SK-N-SH (cell line): Measurements from ENCODE around the gene CACNA1D. TPM values are rescaled to one million over a fixed set of nuclear protein-coding genes. Genes with fewer than 3 reads are reported as not detected.

Experiments used
- CTCF ChIA-PET: fragments of 300-600, 350-600 bp; formaldehyde crosslinking; extraction: SDS; loops from one replicate; lab custom pipeline; 2021; lab: Yijun Ruan, JAX
- POLR2A ChIA-PET: fragments of 350-600 bp; sonication (Branson Sonifier 250); formaldehyde crosslinking; extraction: SDS; loops from one replicate; lab custom pipeline; 2020; ENCODE audit warnings: antibody characterized with exemption, inconsistent platforms; lab: Yijun Ruan, JAX
- DNase-seq: peaks from one replicate; pipeline ENCODE4 v3.0.0; 2012
- H2AFZ ChIP-seq: fragments of 200-600 bp; sonication (generic); 2 replicates; pipeline ENCODE4 v1.8.1; 2016; ENCODE audit warnings: antibody characterized with exemption, mild to moderate bottlenecking, low read depth
- H3F3A ChIP-seq: fragments of 200-600 bp; sonication (generic); replicated peaks from 2 replicates; pipeline ENCODE3; 2016; ENCODE audit warnings: antibody characterized with exemption, mild to moderate bottlenecking; ENCODE audit not compliant: insufficient read depth
- H3K27ac ChIP-seq, 2 experiments: fragments of 200-500 bp in 1 of 2; fragments of 200-600 bp in 1 of 2; sonication (Bioruptor generic) in 1 of 2; sonication (generic), shearing (Covaris generic) in 1 of 2; 2 replicates each; pipeline versions ENCODE4 v1.5.1 to v1.6.1; 2014 to 2016; ENCODE audit warnings: low read depth in 2 of 2, inconsistent platforms in 1 of 2, low read length in 1 of 2, mild to moderate bottlenecking in 1 of 2, mixed read lengths in 1 of 2
- H3K27me3 ChIP-seq: fragments of 200-600 bp; sonication (generic), shearing (Covaris generic); 2 replicates; pipeline ENCODE4 v1.6.1; 2016; ENCODE audit warnings: mixed run types; ENCODE audit not compliant: insufficient read depth
- H3K36me3 ChIP-seq, 2 experiments: fragments of 200-500 bp in 1 of 2; fragments of 200-600 bp in 1 of 2; sonication (Bioruptor generic) in 1 of 2; sonication (generic) in 1 of 2; replicated peaks in 1 of 2; 2 replicates each; pipeline versions ENCODE3 to v1.5.1; 2014 to 2016; ENCODE audit warnings: low read length in 1 of 2, mild to moderate bottlenecking in 1 of 2; ENCODE audit not compliant: insufficient read depth in 2 of 2, control insufficient read depth in 1 of 2
- H3K4me1 ChIP-seq, 2 experiments: fragments of 200-500 bp in 1 of 2; fragments of 200-600 bp in 1 of 2; sonication (Bioruptor generic) in 1 of 2; sonication (generic), shearing (Covaris generic) in 1 of 2; 2 replicates each; pipeline versions ENCODE4 v1.5.1 to v1.6.1; 2014 to 2016; ENCODE audit warnings: low read depth in 1 of 2, low read length in 1 of 2, mixed run types in 1 of 2; ENCODE audit not compliant: insufficient read depth in 2 of 2, control insufficient read depth in 1 of 2
- H3K4me2 ChIP-seq: fragments of 200-600 bp; sonication (generic), shearing (Covaris generic); 2 replicates; pipeline ENCODE4 v1.6.1; 2017; ENCODE audit warnings: mixed run types
- H3K4me3 ChIP-seq, 2 experiments: fragments of 200-500 bp in 1 of 2; fragments of 200-600 bp in 1 of 2; sonication (Bioruptor generic) in 1 of 2; sonication (generic), shearing (Covaris generic) in 1 of 2; 2 replicates each; pipeline versions ENCODE4 v1.5.1 to v1.8.1; 2014 to 2016; ENCODE audit warnings: low read depth in 2 of 2, inconsistent platforms in 1 of 2, low read length in 1 of 2, mild to moderate bottlenecking in 1 of 2, mixed read lengths in 1 of 2, moderate library complexity in 1 of 2
- H3K79me2 ChIP-seq: fragments of 200-600 bp; sonication (generic); 2 replicates; pipeline ENCODE4 v1.8.1; 2017; ENCODE audit warnings: mild to moderate bottlenecking; ENCODE audit not compliant: insufficient read depth
- H3K9ac ChIP-seq: fragments of 200-600 bp; sonication (generic); 2 replicates; pipeline ENCODE4 v1.6.1; 2017; ENCODE audit warnings: mixed run types
- H3K9me2 ChIP-seq: fragments of 200-600 bp; sonication (generic); 2 replicates; pipeline ENCODE4 v1.6.1; 2017; ENCODE audit warnings: mixed run types
- H3K9me3 ChIP-seq: fragments of 200-600 bp; sonication (generic); 2 replicates; pipeline ENCODE4 v1.6.1; 2017; ENCODE audit warnings: mixed run types, mild to moderate bottlenecking, moderate library complexity
- H4K20me1 ChIP-seq: fragments of 200-600 bp; sonication (generic); 2 replicates; pipeline ENCODE4 v1.6.1; 2017; ENCODE audit warnings: mild to moderate bottlenecking, mixed run types; ENCODE audit not compliant: insufficient read depth
- CHD2 ChIP-seq: fragments of 150-350 bp; IDR thresholded peaks from 2 replicates; pipeline ENCODE4 v1.6.1; 2018; ENCODE audit warnings: low read length; ENCODE audit not compliant: partially characterized antibody
- EP300 ChIP-seq, 2 experiments: IDR thresholded peaks; 2 replicates each; pipeline versions ENCODE4 v1.4.0 to v1.6.1; 2012; ENCODE audit warnings: borderline replicate concordance in 1 of 2, low read depth in 1 of 2, low read length in 1 of 2
- FOSL2 ChIP-seq: IDR thresholded peaks from 2 replicates; pipeline ENCODE4 v1.4.0; 2012; ENCODE audit warnings: low read depth, mild to moderate bottlenecking, moderate library complexity, borderline replicate concordance
- FOXM1 ChIP-seq: IDR thresholded peaks from 2 replicates; pipeline ENCODE4 v1.4.0; 2012; ENCODE audit warnings: low read depth, mild to moderate bottlenecking
- GABPA ChIP-seq: IDR thresholded peaks from 2 replicates; pipeline ENCODE4 v1.4.0; 2012; ENCODE audit warnings: low read depth, mild to moderate bottlenecking
- IRF3 ChIP-seq: fragments of 150-350 bp; IDR thresholded peaks from 2 replicates; pipeline ENCODE4 v1.6.1; 2016; ENCODE audit warnings: mild to moderate bottlenecking, low read depth, low read length
- JUND ChIP-seq: IDR thresholded peaks from 2 replicates; pipeline ENCODE4 v1.4.0; 2012
- MXI1 ChIP-seq: IDR thresholded peaks from 2 replicates; pipeline ENCODE4 v1.6.1; 2012; ENCODE audit warnings: mild to moderate bottlenecking, low read depth, low read length, improper control_type of control experiment
- PBX3 ChIP-seq: IDR thresholded peaks from 2 replicates; pipeline ENCODE4; 2012
- RCOR1 ChIP-seq: fragments of 150-350 bp; IDR thresholded peaks from 2 replicates; pipeline ENCODE4 v1.6.1; 2017; ENCODE audit warnings: antibody characterized with exemption, low read length
- RFX5 ChIP-seq: IDR thresholded peaks from 2 replicates; pipeline ENCODE4 v1.6.1; 2012; ENCODE audit warnings: mild to moderate bottlenecking, improper control_type of control experiment, low read length
- SIN3A ChIP-seq: IDR thresholded peaks from 2 replicates; pipeline ENCODE4 v1.6.1; 2012; ENCODE audit warnings: low read depth, mild to moderate bottlenecking, low read length, moderate library complexity, borderline replicate concordance
- SMC3 ChIP-seq: IDR thresholded peaks from 2 replicates; pipeline ENCODE4 v1.6.1; 2012; ENCODE audit warnings: low read depth, low read length, improper control_type of control experiment
- USF1 ChIP-seq: IDR thresholded peaks from 2 replicates; pipeline ENCODE4 v1.4.0; 2012; ENCODE audit warnings: low read depth, borderline replicate concordance
- WGBS: methylation state at CpG from one replicate; pipeline ENCODE4 v1.1.6; 2017; ENCODE audit warnings: low lambda C conversion rate; 5-methylcytosine and 5-hydroxymethylcytosine counted together
- polyA plus RNA-seq, 3 experiments: library from polyadenylated mRNA; depleted of rRNA; stranded (reverse); fragments of >200 nt; gene quantifications; 2 replicates each; pipeline ENCODE4 v1.2.3, GENCODE V29; 2012

Gene CACNA1D
- polyA plus RNA-seq, 1 of the 3 experiments (the other 2 are of a cell fraction), result 0.12 TPM

- H3K79me2 ChIP-seq, result no peaks in the 10 kb centered on the region
- H3K4me2 ChIP-seq, result no peak overlapping the region
- POLR2A ChIA-PET, result no interaction called here
- DNase-seq, result no peak
- 87% methylated on average over 15 of the region's 18 CpGs for WGBS
- H3K4me3 ChIP-seq, result no peak overlapping the region
- H3K9me3 ChIP-seq, result no peaks in the 10 kb centered on the region
- no peaks in the 10 kb centered on the region for H3F3A ChIP-seq
- H2AFZ ChIP-seq, result no peak overlapping the region
- no peak overlapping the region for H3K27ac ChIP-seq
- no peak overlapping the region for H3K9ac ChIP-seq
- H3K4me1 ChIP-seq, result peaks cover 18 to 26% of the 10 kb centered on the region in 2 experiments; a peak in 3 of 4 replicates
- TF ChIP-seq FOXM1 (no peak), JUND (no peak), CHD2 (no peak), SIN3A (no peak)
- no peaks in the 10 kb centered on the region for H3K36me3 ChIP-seq
- CTCF ChIA-PET, result interaction anchor here (0.8 kb wide), 2 partner anchors 19 to 93 kb away, joined by 3 read pairs; no protein-coding TSS in a partner anchor
- H3K9me2 ChIP-seq, result no peaks in the 10 kb centered on the region
- H4K20me1 ChIP-seq, result no peaks in the 10 kb centered on the region
- H3K27me3 ChIP-seq, result no peaks in the 10 kb centered on the region
These were observed 308.9 kb downstream of the CACNA1D start for GRCh38 chr3:53803124-53803815.

- Histone ChIP-seq H3K79me2 (no peaks in the 10 kb centered on the region), H3K4me3 (no peak overlapping the region), H3K27ac (peak overlapping the region in 1 of 2 experiments; percentile 63; a peak in 2 of 4 replicates), H3K27me3 (no peaks in the 10 kb centered on the region), H4K20me1 (no peaks in the 10 kb centered on the region), H2AFZ (peak overlapping the region; percentile 85), H3K36me3 (no peaks in the 10 kb centered on the region), H3K9me2 (no peaks in the 10 kb centered on the region), H3K9me3 (no peaks in the 10 kb centered on the region), H3K4me1 (peaks cover 18 to 22% of the 10 kb centered on the region in 2 experiments; a peak in 3 of 4 replicates), H3F3A (no peaks in the 10 kb centered on the region), H3K9ac (0 out of 2 replicates have a peak overlapping the region, but pooled peaks have one; percentile 40), H3K4me2 (peak overlapping the region; percentile 55)
- CTCF ChIA-PET, result interaction anchor here (0.8 kb wide), 2 partner anchors 18 to 94 kb away, joined by 3 read pairs; no protein-coding TSS in a partner anchor
- POLR2A ChIA-PET, result no interaction called here
- TF ChIP-seq RCOR1, result no peak
- TF ChIP-seq IRF3, result no peak
- no peak for TF ChIP-seq USF1
- no peak for TF ChIP-seq SMC3
- no peak for TF ChIP-seq PBX3
- TF ChIP-seq EP300 (IDR thresholded peaks at IDR 0.05; ENCODE audit: borderline replicate concordance in 1 of 2, low read depth in 1 of 2, low read length in 1 of 2), result no peak
- no peak for TF ChIP-seq MXI1
- TF ChIP-seq FOXM1, result no peak
- no peak for TF ChIP-seq GABPA
- no peak for TF ChIP-seq FOSL2
- TF ChIP-seq RFX5, result no peak
- 87% methylated on average over 15 of the region's 20 CpGs for whole genome bisulfite sequencing
- no peak for DNase-seq
These were observed 309.6 kb downstream of the CACNA1D start for GRCh38 chr3:53803816-53804695.
